ENCODE data around the gene LRRN3.

LRRN3 gene

GRCh38 chr7:111168182-111168581, 77.3 kb downstream of the LRRN3 start:
- peak overlapping the region; percentile 9 for H3K4me2 ChIP-seq (ENCODE audit: low read depth, low read length, poor library complexity, severe bottlenecking)
- H3K9me3 ChIP-seq (ENCODE audit: insufficient read depth, low read depth, low read length), result no peaks in the 10 kb centered on the region
- no peaks in the 10 kb centered on the region for H3F3A ChIP-seq (ENCODE audit: low read depth)
- no peak overlapping the region for H3K4me3 ChIP-seq (ENCODE audit: low read length, poor library complexity, severe bottlenecking)
- H3K27me3 ChIP-seq (ENCODE audit: insufficient read depth, low read length, poor library complexity, severe bottlenecking), result no peaks in the 10 kb centered on the region
- no peaks in the 10 kb centered on the region for H3K79me2 ChIP-seq (ENCODE audit: insufficient read depth, low read length)
- no peaks in the 10 kb centered on the region for H4K20me1 ChIP-seq (ENCODE audit: insufficient read depth, low read length, poor library complexity, severe bottlenecking)
- no peak overlapping the region for H2AFZ ChIP-seq (ENCODE audit: low read length)
- H3K36me3 ChIP-seq (ENCODE audit: insufficient read depth, low read length), result no peaks in the 10 kb centered on the region
- H3K9me2 ChIP-seq (replicated peaks; ENCODE audit: low read depth, low read length), result no peaks in the 10 kb centered on the region
- TF ChIP-seq EZH2phosphoT487 (IDR thresholded peaks at IDR 0.05; ENCODE audit: borderline replicate concordance) (no peak), CTCF (conservative IDR thresholded peaks at IDR 0.05; ENCODE audit: low read length) (no peak)
- no peak overlapping the region for H3K9ac ChIP-seq (ENCODE audit: low read depth, low read length, poor library complexity, severe bottlenecking)
- peaks cover 45% of the 10 kb centered on the region for H3K4me1 ChIP-seq (ENCODE audit: insufficient read depth, low read length, poor library complexity, severe bottlenecking)

- no peaks in the 10 kb centered on the region for H4K20me1 ChIP-seq (ENCODE audit: insufficient read depth, low read length, poor library complexity, severe bottlenecking)
- H3K4me1 ChIP-seq (ENCODE audit: insufficient read depth, low read length, poor library complexity, severe bottlenecking), result peaks cover 64% of the 10 kb centered on the region
- H3K36me3 ChIP-seq (ENCODE audit: insufficient read depth, low read length), result no peaks in the 10 kb centered on the region
- no peaks in the 10 kb centered on the region for H3K9me3 ChIP-seq (ENCODE audit: insufficient read depth, low read depth, low read length)
- no peak overlapping the region for H3K4me2 ChIP-seq (ENCODE audit: low read depth, low read length, poor library complexity, severe bottlenecking)
- peaks cover 3% of the 10 kb centered on the region; the same call in 1 of the 2 replicates for H3F3A ChIP-seq (ENCODE audit: low read depth)
- H3K4me3 ChIP-seq (ENCODE audit: low read length, poor library complexity, severe bottlenecking), result no peak overlapping the region
- H2AFZ ChIP-seq (ENCODE audit: low read length), result no peak overlapping the region
- no peaks in the 10 kb centered on the region for H3K27me3 ChIP-seq (ENCODE audit: insufficient read depth, low read length, poor library complexity, severe bottlenecking)
- H3K9me2 ChIP-seq (replicated peaks; ENCODE audit: low read depth, low read length), result no peaks in the 10 kb centered on the region
- H3K79me2 ChIP-seq (ENCODE audit: insufficient read depth, low read length), result no peaks in the 10 kb centered on the region
- no peak overlapping the region for H3K9ac ChIP-seq (ENCODE audit: low read depth, low read length, poor library complexity, severe bottlenecking)
- no peak for TF ChIP-seq EZH2phosphoT487 (IDR thresholded peaks at IDR 0.05; ENCODE audit: borderline replicate concordance)
- no peak for TF ChIP-seq CTCF (conservative IDR thresholded peaks at IDR 0.05; ENCODE audit: low read length)
These were observed 81.8 kb downstream of the LRRN3 start for GRCh38 chr7:111172564-111173257.

GRCh38 chr7:111173528-111173927, 82.6 kb downstream of the LRRN3 start:
- Histone ChIP-seq H3F3A (ENCODE audit: low read depth) (peaks cover 3% of the 10 kb centered on the region; the same call in 1 of the 2 replicates), H3K4me1 (ENCODE audit: insufficient read depth, low read length, poor library complexity, severe bottlenecking) (peaks cover 57% of the 10 kb centered on the region), H4K20me1 (ENCODE audit: insufficient read depth, low read length, poor library complexity, severe bottlenecking) (no peaks in the 10 kb centered on the region), H3K9ac (ENCODE audit: low read depth, low read length, poor library complexity, severe bottlenecking) (peak overlapping the region; percentile 17), H3K79me2 (ENCODE audit: insufficient read depth, low read length) (no peaks in the 10 kb centered on the region), H3K4me3 (ENCODE audit: low read length, poor library complexity, severe bottlenecking) (no peak overlapping the region), H3K4me2 (ENCODE audit: low read depth, low read length, poor library complexity, severe bottlenecking) (peak overlapping the region; percentile 19), H3K27me3 (ENCODE audit: insufficient read depth, low read length, poor library complexity, severe bottlenecking) (no peaks in the 10 kb centered on the region), H3K9me2 (replicated peaks; ENCODE audit: low read depth, low read length) (no peaks in the 10 kb centered on the region), H3K36me3 (ENCODE audit: insufficient read depth, low read length) (no peaks in the 10 kb centered on the region), H3K9me3 (ENCODE audit: insufficient read depth, low read depth, low read length) (peaks cover 1% of the 10 kb centered on the region; the same call in 1 of the 2 replicates), H2AFZ (ENCODE audit: low read length) (no peak overlapping the region; the same call in 1 of the 2 replicates)
- TF ChIP-seq EZH2phosphoT487 (IDR thresholded peaks at IDR 0.05; ENCODE audit: borderline replicate concordance), result no peak
- TF ChIP-seq CTCF (conservative IDR thresholded peaks at IDR 0.05; ENCODE audit: low read length), result no peak
